Measurements from ENCODE around the gene DGCR6L.
"Not testable (repeated sequence)": the region's sequence is repeated elsewhere in the genome, so short reads cannot be mapped to it uniquely, and the experiment has no call there.

The DGCR6L gene

DNA sequence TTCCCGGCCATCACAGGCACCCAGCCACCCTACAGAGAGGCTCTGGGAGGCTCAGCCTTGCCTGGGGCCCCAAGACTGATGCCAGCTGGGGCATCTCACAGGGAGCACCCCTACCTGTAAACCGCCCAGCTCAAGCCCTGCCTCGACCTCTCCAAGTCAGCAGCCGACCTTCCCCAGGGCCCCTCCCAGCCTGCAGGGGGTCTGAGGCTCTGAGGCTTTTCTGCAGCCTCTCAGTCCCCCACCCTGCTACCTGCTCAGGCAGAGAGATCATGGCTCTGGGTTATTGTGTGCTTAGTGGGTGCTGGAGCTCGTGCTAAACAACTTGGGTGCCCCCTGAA is 28.6 kb downstream of the DGCR6L start:
- no peak for DNase-seq

GRCh38 chr22:20290578-20291248 is 29.1 kb downstream of the DGCR6L start:
- no peak for DNase-seq

DNA sequence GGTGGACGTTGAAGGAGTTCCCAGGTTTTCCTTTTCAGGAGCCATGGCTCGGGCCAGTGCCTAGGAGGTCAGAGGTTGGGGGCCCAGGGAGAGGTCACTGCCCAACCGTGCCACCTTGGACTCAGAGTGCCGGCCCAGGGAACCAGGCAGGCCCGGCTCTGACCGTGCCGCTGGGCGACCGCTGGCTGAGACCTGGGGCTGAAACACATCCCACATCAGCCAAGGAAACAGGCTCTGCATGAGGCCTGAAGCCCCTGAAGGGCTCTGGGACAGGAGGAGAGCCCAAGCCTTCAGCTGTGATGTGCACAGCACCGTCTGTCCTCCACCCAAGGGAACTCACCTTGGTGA is 29.8 kb downstream of the DGCR6L start:
- no peak for DNase-seq

- not testable (repeated sequence) for DNase-seq
Observed at GRCh38 chr22:20289182-20290044, 30.4 kb downstream of the DGCR6L start.

GRCh38 chr22:20286784-20287423 is 33.0 kb downstream of the DGCR6L start:
- not testable (repeated sequence) for DNase-seq

- not testable (repeated sequence) for DNase-seq
Observed at GRCh38 chr22:20286312-20286660, 33.6 kb downstream of the DGCR6L start.

GRCh38 chr22:20285473-20286311 is 34.2 kb downstream of the DGCR6L start:
- DNase-seq = peak; percentile 12

DNA sequence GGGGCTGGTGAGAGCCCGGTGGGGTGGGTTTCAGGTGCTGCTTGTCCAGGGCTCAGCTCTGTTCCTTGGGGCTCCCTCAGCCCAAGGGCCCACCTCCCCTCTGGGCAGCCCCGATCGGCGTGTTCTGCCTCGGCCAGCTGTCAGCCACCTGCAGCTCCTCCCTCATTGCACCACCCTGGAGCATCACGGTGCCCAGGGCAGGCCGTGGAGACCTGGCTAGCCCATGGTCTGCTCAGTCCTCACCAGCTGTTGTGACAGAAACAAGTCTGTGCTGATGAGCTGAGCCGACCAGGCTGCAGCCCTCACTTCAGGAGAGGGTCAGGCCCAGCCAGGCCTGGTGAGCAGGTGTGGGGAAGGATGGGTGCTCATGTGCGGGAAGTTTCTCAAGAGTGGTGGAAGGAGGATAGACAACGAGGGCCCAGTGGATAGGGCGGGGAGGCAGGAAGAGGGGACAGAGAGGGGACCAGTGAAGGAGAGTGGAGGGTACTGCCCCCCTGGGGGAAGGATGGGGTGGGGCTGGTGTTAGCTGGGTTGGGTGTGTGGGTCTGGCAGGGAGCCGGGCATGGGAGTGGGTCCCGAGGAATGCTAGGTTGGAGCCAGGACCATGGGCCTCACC is 35.3 kb downstream of the DGCR6L start:
- no peak for DNase-seq

- no peak for DNase-seq
Observed at GRCh38 chr22:20283674-20284066, 36.2 kb downstream of the DGCR6L start.

DNA sequence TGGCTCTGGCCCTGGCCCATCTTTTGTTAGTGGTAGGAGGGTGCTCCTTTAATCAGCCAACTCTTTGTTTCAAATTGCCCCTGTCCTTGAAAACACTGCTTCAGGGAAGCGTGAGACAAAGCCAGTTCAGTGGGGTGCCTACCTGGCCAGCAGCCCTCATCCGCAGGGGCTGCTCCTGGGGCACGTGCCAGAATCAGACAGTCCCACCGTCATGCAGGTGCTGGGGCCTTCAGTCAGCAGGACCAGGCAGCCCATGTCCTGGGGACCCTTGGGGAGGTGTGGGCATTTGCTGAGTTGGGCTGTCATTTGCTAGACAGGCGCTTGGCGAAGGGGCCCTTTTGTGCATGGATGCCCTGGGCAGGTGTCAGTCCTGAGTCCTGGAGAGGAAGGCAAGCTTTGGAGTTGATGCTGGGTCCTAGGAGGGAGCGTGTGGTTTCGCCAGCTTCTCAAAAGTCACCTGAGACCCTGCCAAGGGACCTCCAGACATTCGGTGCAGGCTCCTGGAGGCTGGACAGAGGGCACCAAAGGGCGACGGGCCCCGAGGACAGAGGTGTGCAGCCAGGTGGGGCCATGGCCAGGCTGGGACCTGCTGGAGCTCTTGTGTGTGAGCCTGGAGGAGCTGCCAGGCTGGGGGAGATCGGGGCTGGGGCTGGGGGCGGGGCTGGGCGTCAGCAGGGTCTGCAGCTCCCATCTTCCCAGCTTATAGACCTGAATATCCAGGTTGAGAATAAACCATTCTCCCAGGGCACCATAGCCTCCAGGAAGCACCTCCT is 36.8 kb downstream of the DGCR6L start:
- no peak for DNase-seq

DNA sequence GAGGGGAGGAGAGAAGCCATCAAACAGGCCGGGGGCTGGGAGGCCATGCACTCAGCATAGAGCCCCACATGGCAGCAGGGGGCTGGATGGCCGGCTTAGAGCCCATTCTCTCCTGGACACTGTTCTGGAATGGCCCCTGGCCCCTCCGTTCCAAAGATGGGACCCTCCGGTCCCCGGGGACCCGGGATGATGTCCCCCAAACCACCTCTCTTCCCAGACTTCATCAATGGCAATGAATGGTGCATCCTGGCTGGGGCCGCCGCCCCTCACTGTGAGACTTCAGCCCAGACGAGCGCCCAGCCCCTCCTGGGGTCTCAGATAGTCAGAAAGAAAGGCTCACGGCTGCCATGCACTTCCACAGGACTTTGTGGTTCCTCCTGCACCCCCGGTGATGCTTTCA is 38.0 kb downstream of the DGCR6L start:
- no peak for DNase-seq

DNA sequence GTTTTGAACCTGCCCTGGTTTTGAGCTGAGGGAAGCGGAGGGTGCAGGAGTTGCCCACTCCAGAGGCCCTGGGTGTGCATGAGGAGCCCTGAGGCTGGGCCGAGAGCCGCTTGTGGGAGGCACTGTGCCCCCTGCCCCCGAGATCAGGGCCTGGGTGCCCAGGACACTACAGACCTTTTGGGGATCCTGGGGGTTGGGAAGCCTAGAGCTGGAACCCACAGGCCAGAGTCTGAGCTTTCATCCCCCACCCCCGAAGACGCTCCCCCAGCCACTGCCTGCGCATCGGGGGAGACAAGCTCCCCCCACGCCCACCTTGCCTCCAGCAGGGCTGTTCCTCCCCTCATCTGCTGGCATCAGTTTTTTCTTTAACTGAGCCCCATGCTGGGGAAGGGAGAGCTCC is 38.4 kb downstream of the DGCR6L start:
- DNase-seq = not testable (repeated sequence)

DNA sequence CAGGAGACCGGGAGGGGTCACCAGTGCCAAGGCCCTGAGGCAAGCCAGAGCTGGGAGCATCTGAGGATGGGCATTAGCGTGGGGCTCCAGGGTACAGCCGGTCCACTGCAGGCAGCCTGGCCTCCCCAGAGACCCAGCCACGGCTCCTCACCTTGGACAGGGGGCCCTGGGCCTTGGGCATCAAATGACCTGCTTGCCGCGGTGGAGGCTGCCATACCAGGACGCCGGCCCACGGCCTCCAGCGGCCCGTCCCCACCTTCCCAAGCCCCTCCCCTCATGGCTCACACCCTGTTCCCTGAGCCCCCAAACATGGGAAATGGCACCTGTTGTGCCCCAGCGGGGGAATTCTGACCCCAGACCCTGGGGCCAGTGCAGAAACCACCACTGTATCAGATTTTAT is 39.0 kb downstream of the DGCR6L start:
- DNase-seq = no peak

DNA sequence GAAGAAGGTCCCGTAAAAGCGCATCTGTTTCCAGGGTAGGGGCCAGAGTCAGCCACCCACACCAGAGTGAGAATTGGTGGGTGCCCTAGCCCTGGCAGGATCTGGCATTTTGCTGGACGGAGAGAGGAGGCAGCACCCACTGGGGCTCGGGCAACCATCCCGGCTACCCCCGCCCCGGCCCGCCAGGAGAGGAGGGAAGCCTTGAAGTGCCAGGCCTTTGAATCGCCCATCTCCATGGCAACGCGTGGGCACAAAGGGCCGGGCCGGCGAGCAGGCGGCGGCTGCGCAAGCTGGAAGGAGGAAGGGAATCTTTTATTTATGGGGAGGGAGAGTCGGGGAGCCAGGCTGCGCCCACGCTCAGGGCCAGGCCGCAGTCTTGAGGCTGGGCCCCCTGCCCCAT is 39.7 kb downstream of the DGCR6L start:
- peak; percentile 6 for DNase-seq

DNA sequence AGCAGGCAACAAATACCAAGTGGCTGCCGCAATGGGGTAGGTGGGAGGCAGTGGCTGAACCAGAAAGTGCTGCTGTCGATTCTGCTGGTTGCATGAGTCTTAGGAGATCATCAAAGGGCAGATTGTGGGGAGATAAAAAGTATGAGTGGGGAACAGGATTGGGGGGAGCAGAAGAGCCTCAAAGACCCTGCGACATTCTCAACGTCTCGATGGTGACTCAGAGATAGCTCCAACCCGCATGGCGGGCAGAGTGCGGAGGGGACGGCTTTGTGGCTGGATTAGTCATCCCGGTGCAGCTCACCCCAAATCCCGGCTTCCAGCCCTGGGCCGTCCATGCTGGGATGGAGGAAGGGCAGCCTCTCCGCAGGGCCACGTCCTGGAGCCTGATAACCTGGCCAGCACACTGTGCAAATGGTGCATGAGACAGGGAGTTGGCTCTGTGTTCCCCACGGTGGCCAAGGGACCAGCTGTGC is 40.2 kb downstream of the DGCR6L start:
- peak; percentile 17 for DNase-seq

DNA sequence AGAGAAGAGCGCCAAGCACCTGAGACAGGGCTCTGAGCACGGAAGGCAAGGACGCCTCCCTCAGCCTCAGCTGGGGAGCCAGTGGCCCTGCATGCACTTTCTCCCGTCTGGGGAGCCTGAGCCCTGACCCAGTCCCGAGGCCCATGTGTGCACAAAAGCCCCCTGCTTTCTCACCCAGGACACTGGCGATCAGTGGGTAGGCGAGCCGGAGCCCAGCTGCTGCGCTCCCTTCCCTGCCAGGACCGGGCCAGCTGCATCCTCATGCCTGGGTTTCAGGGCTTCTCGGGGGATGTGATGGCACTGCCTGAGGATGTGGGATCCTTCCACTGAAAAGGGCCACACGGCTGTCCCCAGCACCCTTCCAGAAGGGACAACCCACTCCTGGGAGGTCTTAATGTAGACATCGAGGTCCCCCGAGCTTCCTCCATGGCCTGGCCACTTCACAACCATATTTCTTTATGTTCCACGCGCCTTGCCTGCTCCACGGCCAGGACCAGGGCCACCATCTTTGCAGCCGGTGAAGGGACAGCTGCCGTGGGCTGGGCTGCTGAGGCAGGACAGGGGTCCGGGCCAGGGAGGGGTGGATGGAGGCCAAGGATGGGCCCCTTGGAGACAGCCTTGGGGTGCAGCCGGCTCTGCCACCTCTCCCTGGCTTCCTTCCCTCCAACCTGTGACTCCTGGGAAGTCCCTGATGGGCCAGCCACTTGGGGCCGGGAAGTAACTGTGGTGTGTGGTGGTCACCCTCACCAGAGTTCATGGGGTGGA is 41.0 kb downstream of the DGCR6L start:
- not testable (repeated sequence) for DNase-seq

DNA sequence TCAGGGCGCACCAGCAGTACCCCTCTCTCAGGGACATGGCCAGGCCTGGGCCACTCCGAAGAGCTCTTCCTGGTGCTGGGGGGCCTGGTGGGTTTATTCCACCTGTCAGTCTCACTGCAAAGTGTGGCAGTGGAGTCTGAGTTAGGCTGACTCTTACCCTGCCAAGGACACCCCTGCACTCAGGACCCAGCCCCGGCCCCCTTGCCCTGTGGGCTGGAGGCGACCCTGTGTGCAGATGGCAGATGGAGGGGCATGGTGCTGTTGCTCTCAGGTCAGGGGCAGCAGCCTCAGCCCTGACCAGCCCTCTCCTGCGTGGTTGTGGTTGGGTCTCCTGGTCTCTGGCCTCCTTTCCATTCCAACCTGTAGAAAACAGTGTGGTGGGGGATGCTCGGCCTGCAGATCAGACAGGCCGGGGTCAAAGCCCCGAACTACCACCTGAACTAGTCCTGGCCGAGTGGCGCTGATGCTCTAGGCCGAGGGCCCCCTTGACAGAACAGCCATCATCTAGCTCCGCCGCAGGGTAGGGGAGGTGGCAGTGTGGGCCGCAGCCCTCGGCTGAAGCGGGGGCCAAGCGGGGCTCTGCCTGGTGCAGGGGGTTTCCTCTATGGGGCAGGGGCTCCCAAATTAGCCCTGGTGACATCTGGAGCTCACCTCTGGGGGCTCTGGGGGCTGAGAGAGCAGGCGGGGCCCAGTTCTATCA is 41.8 kb downstream of the DGCR6L start:
- DNase-seq = not testable (repeated sequence)

- DNase-seq = no peak
Observed at GRCh38 chr22:20276468-20276867, 43.4 kb downstream of the DGCR6L start.

GRCh38 chr22:20275836-20276235 is 44.0 kb downstream of the DGCR6L start:
- DNase-seq = no peak

DNA sequence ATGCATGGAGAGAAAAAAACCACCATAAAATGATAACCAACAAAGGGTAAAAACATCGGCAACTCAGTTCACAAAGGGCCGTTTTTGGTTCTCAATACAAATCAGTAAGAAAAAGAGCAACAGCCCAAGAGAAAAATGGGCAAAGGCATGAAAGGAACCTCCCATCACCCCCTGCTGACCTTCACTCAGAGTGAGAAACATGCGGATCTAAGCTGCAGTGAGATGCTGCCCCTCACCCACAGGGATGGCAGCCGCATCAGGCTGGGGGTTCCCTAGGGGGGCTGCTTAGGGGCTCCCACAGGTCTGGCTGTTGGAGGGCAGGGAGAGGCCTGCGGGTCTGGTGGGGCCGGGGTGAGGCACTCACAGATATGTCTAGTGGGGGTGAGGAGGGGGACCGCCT is 44.5 kb downstream of the DGCR6L start:
- DNase-seq = not testable (repeated sequence)

Data from MV-4-11 (cell line).